WTC11 (cell line): Measurements from ENCODE around the gene LOXL1. TPM values are rescaled to one million over a fixed set of nuclear protein-coding genes. Genes with fewer than 3 reads are reported as not detected.

Experiments used
- ATAC-seq: fragments of 200-7000 bp; cut with Tn5 transposase; 2 replicates; pipeline ENCODE4 v1.10.0; 2021; ENCODE audit warnings: mild to moderate bottlenecking, moderate library complexity
- CTCF ChIA-PET: fragments of 300-600 bp; sonication (Branson Sonifier 250); formaldehyde crosslinking; loops from one replicate; lab custom pipeline; 2021; ENCODE audit warnings: antibody characterized with exemption; lab: Charles Lee
- POLR2A ChIA-PET: fragments of 350-600 bp; sonication (Branson Sonifier 250); formaldehyde crosslinking; loops from one replicate; lab custom pipeline; 2021; ENCODE audit warnings: antibody characterized with exemption; lab: Charles Lee
- DNase-seq: peaks from one replicate; pipeline ENCODE4 v3.0.0; 2021; ENCODE audit warnings: low spot score
- H3K27ac Mint-ChIP-seq: 2 replicates; pipeline ENCODE4 v1.8.0; 2021; ENCODE audit warnings: mixed read lengths
- H3K27me3 Mint-ChIP-seq: 2 replicates; pipeline ENCODE4 v1.8.0; 2021; ENCODE audit warnings: low read depth, mild to moderate bottlenecking, moderate library complexity, mixed read lengths
- H3K36me3 Mint-ChIP-seq: 2 replicates; pipeline ENCODE4 v1.8.0; 2021; ENCODE audit warnings: mixed read lengths
- H3K4me1 Mint-ChIP-seq: 2 replicates; pipeline ENCODE4 v1.8.0; 2022; ENCODE audit warnings: mixed read lengths
- H3K4me3 Mint-ChIP-seq: 2 replicates; pipeline ENCODE4 v1.8.0; 2021; ENCODE audit warnings: mild to moderate bottlenecking, moderate library complexity, mixed read lengths
- H3K9me3 Mint-ChIP-seq: 2 replicates; pipeline ENCODE4 v1.8.0; 2021; ENCODE audit warnings: mixed read lengths
- AR ChIP-seq: fragments of 250-450 bp; sonication (Bioruptor Pico); IDR thresholded peaks from 2 replicates; pipeline ENCODE4 v1.9.0; 2021; ENCODE audit warnings: mild to moderate bottlenecking
- CBFB ChIP-seq: sonication (generic); formaldehyde crosslinking; IDR thresholded peaks from 2 replicates; pipeline ENCODE4 v1.8.1; 2022; ENCODE audit warnings: mild to moderate bottlenecking, low read depth, missing genetic modification reagents
- CTCF ChIP-seq: fragments of 200-600 bp; IDR thresholded peaks from 2 replicates; pipeline ENCODE4 v1.8.0; 2022; ENCODE audit warnings: antibody characterized with exemption
- E2F5 ChIP-seq: sonication (generic); formaldehyde crosslinking; IDR thresholded peaks from 2 replicates; pipeline ENCODE4 v1.8.1; 2022; ENCODE audit warnings: mild to moderate bottlenecking, moderate library complexity, missing genetic modification reagents
- FOXJ3 ChIP-seq: sonication (generic); formaldehyde crosslinking; IDR thresholded peaks from 2 replicates; pipeline ENCODE4 v1.9.0; 2021; ENCODE audit warnings: missing genetic modification reagents, mild to moderate bottlenecking, borderline replicate concordance
- FOXP1 ChIP-seq: sonication (generic); formaldehyde crosslinking; IDR thresholded peaks from 2 replicates; pipeline ENCODE4 v1.8.0; 2022; ENCODE audit warnings: missing genetic modification reagents, mild to moderate bottlenecking, moderate library complexity, borderline replicate concordance
- MAX ChIP-seq: sonication (generic); formaldehyde crosslinking; IDR thresholded peaks from 2 replicates; pipeline ENCODE4 v1.8.0; 2022; ENCODE audit warnings: mild to moderate bottlenecking, missing genetic modification reagents
- MXD4 ChIP-seq: fragments of 250-450 bp; sonication (Bioruptor Pico); IDR thresholded peaks from 2 replicates; pipeline ENCODE4 v1.8.0; 2021; ENCODE audit warnings: mild to moderate bottlenecking, moderate library complexity, borderline replicate concordance
- NFATC4 ChIP-seq: fragments of 250-450 bp; sonication (Bioruptor Pico); IDR thresholded peaks from 2 replicates; pipeline ENCODE4 v1.9.0; 2021; ENCODE audit warnings: mild to moderate bottlenecking
- OVOL2 ChIP-seq: fragments of 250-450 bp; sonication (Bioruptor Pico); IDR thresholded peaks from 2 replicates; pipeline ENCODE4 v1.9.0; 2021; ENCODE audit warnings: mild to moderate bottlenecking, borderline replicate concordance
- SP1 ChIP-seq: sonication (generic); formaldehyde crosslinking; conservative IDR thresholded peaks from 2 replicates; pipeline ENCODE4 v1.8.1; 2022; ENCODE audit warnings: missing genetic modification reagents
- TEAD1 ChIP-seq: sonication (generic); formaldehyde crosslinking; IDR thresholded peaks from 2 replicates; pipeline ENCODE4 v1.8.0; 2022; ENCODE audit warnings: mild to moderate bottlenecking, missing genetic modification reagents
- TEAD4 ChIP-seq: sonication (generic); formaldehyde crosslinking; IDR thresholded peaks from 2 replicates; pipeline ENCODE4 v1.8.0; 2022; ENCODE audit warnings: mild to moderate bottlenecking, missing genetic modification reagents
- ZBTB43 ChIP-seq: sonication (generic); formaldehyde crosslinking; IDR thresholded peaks from 2 replicates; pipeline ENCODE4 v1.8.1; 2023; ENCODE audit warnings: mild to moderate bottlenecking, missing genetic modification reagents
- ZNF532 ChIP-seq: fragments of 250-450 bp; sonication (Bioruptor Pico); IDR thresholded peaks from 2 replicates; pipeline ENCODE4 v1.9.0; 2021; ENCODE audit warnings: mild to moderate bottlenecking, borderline replicate concordance
- ZNF671 ChIP-seq: fragments of 250-450 bp; sonication (Bioruptor Pico); IDR thresholded peaks from 2 replicates; pipeline ENCODE4 v1.8.0; 2021; ENCODE audit warnings: mild to moderate bottlenecking
- total RNA-seq: library from RNA; stranded (reverse); gene quantifications from 3 replicates; pipeline ENCODE4 v1.2.3, GENCODE V29; 2021

The LOXL1 gene
- total RNA-seq, 1 experiment from 2014 or later: 10.6 TPM

- TF ChIP-seq AR (CRISPR knock-in tag) (no peak), FOXJ3 (CRISPR knock-in tag) (no peak), MXD4 (no peak), CTCF (peak; percentile 37; the same call in 1 of the 2 replicates), MAX (CRISPR knock-in tag) (peak; percentile 90), E2F5 (CRISPR knock-in tag) (no peak), CBFB (CRISPR knock-in tag) (0 out of 2 replicates have a peak, but pooled peaks have one; percentile 48), ZNF532 (CRISPR knock-in tag) (no peak), FOXP1 (CRISPR knock-in tag) (no peak), ZNF671 (CRISPR knock-in tag) (no peak)
These were observed 24.7 kb downstream of the LOXL1 start (continued) for GRCh38 chr15:73950831-73951561.

- POLR2A ChIA-PET: interaction anchor here (1.0 to 1.1 kb wide), 2 partner anchors 10 to 85 kb away, joined by 3 read pairs; no protein-coding TSS in a partner anchor
- Mint-ChIP-seq H3K27ac (no peak overlapping the region), H3K4me3 (no peak overlapping the region), H3K27me3 (peaks cover 3% of the 10 kb centered on the region; the same call in 1 of the 2 replicates), H3K9me3 (no peaks in the 10 kb centered on the region), H3K36me3 (no peaks in the 10 kb centered on the region), H3K4me1 (peaks cover 10% of the 10 kb centered on the region)
- CTCF ChIA-PET: interaction anchor here (0.8 to 7.3 kb wide), 38 partner anchors 9 to 422 kb away, joined by 3 to 93 read pairs (median 6); partner anchors contain the start of genes LOXL1 and PML
- ATAC-seq (peak; percentile 7), DNase-seq (no peak)
- TF ChIP-seq TEAD1 (CRISPR knock-in tag): no peak
- TF ChIP-seq MAX (CRISPR knock-in tag): no peak
- TF ChIP-seq NFATC4: no peak
- no peak for TF ChIP-seq ZBTB43 (CRISPR knock-in tag)
- no peak for TF ChIP-seq OVOL2 (CRISPR knock-in tag)
- no peak for TF ChIP-seq TEAD4 (CRISPR knock-in tag)
- no peak for TF ChIP-seq SP1 (CRISPR knock-in tag)
These were observed 25.3 kb downstream of the LOXL1 start for GRCh38 chr15:73951601-73952000.
